ENCODE results near the gene ANKRD13B.

The ANKRD13B gene

DNA sequence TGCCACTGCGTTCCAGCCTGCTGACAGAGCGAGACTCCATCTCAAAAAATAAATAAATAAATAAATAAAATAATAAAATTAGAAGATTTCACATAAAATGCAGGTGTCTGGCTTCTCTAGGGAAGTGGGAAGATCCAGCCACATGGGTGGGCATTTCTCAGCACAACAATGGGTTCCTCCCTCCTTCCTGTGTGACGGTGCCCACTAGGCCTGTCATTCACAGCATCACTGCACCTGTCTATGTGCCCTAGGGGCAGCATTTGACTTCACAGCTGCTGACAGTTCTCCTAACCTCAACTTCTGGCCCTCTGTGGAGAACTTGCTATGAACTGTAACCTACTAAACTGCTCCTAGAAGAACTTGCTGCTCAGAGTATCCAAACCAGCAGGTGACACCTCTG, 29.1 kb upstream of the ANKRD13B start:
- TF ChIP-seq, protein P1, sequence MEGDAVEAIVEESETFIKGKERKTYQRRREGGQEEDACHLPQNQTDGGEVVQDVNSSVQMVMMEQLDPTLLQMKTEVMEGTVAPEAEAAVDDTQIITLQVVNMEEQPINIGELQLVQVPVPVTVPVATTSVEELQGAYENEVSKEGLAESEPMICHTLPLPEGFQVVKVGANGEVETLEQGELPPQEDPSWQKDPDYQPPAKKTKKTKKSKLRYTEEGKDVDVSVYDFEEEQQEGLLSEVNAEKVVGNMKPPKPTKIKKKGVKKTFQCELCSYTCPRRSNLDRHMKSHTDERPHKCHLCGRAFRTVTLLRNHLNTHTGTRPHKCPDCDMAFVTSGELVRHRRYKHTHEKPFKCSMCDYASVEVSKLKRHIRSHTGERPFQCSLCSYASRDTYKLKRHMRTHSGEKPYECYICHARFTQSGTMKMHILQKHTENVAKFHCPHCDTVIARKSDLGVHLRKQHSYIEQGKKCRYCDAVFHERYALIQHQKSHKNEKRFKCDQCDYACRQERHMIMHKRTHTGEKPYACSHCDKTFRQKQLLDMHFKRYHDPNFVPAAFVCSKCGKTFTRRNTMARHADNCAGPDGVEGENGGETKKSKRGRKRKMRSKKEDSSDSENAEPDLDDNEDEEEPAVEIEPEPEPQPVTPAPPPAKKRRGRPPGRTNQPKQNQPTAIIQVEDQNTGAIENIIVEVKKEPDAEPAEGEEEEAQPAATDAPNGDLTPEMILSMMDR (IDR thresholded peaks at IDR 0.05; ENCODE audit: low read depth, low read length) = no peak
- no peak for DNase-seq (ENCODE audit: extremely low read depth, low read depth)

DNA sequence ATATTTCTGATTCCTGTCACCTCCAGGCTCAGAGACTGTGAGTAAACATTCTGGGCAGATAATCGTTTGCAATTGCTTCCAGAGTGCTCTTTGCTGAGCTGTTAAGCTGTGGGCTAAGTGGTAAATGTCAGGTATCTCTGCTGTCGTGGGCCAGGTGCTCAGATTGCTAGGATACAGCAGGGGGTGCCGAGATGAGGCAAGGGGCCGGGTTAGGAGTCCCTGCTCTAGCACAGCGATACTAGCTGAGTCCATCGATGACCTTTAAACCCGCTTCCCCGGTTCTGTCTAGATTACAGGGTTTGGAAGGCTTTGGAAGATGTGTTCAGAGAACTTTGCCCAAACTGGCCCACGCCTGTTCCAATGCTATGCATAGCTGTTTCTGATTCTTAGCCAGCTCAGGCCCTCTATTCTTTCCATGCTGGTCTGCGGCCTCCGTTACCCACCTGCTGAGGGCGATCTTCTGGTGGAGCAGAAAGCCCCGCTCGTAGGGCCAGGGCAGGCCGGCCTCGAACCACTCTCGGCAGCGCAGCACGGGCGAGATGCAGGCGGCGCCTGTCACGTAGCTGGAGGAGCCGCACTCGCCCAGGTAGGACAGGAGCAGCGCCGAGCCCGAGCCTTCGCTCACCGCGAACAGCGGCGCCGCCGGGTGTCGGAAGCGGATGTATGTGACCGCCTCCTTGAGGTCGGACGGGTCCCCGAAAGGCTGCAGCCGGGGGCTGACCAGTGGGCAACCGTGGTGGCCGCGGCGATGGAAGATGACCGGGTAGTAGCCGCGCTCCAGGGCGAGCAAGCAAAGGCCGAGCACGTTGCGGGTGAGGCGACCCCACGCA, 27.1 kb upstream of the ANKRD13B start:
- TF ChIP-seq, protein P1 (IDR thresholded peaks at IDR 0.05; ENCODE audit: low read depth, low read length) = no peak
- no peak for DNase-seq (ENCODE audit: extremely low read depth, low read depth)

- DNase-seq (ENCODE audit: extremely low read depth, low read depth) = peak; percentile 27
- TF ChIP-seq, protein P1 (IDR thresholded peaks at IDR 0.05; ENCODE audit: low read depth, low read length) = no peak
Measured at GRCh38 chr17:29566473-29567303, 26.2 kb upstream of the ANKRD13B start, which contains the start of gene ABHD15. TSS of gene ABHD15 (minus strand) at chr17:29567037. CDS start at chr17:29566966, 71 bp downstream.

DNA sequence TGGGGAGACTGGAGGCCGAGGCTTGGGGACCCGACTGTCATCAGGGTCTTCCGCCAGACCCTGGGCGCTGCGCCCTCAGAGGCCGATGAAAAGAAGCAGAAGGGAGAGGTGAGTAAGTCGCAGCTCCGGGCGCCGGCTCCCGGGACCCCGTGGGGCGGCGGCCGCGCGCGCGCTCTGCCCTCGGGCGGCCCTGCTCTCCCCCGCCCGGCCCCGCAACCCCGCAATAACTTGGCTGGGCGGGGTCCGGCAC, 25.7 kb upstream of the ANKRD13B start:
- DNase-seq (ENCODE audit: extremely low read depth, low read depth) = no peak
- TF ChIP-seq, protein P1 (IDR thresholded peaks at IDR 0.05; ENCODE audit: low read depth, low read length) = no peak

DNA sequence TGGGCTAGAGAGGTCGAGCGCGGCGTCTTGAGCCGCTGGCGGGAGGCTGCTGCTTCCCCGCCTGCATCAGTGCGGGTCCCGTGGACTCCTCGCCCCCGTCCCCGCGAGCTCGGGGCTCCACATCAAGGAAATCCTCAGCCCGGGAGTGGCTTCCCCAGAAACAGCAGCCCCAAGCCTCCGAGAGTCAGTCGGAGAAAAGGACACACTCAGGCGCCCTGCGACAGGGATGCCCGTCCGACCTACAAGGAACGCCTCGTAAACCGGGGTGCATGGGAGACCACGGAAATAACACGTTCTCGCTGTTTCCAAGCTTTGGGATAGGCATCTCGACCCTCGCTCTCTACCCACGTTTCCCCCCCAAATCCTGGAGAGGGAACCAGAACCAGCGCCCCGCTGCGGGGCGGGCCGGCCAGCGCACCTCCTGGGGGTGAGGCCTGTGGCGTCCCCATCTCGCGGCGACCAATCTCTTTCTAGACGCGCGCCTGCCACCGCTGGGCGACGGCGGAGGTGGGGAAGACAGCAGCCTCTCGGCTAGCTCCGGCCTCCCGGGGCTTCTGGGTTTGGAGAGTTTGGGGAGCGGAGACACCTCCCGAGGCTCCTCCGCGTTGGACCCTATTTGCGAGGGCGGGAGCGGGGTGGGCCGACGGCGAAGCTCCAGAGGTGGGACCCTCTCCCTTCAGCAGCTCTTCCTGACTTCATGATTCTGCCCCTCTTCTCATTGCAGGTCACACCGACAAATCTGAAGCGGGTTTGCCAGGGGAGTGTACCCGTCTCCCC, 25.2 kb upstream of the ANKRD13B start:
- DNase-seq (ENCODE audit: extremely low read depth, low read depth) = no peak

DNA sequence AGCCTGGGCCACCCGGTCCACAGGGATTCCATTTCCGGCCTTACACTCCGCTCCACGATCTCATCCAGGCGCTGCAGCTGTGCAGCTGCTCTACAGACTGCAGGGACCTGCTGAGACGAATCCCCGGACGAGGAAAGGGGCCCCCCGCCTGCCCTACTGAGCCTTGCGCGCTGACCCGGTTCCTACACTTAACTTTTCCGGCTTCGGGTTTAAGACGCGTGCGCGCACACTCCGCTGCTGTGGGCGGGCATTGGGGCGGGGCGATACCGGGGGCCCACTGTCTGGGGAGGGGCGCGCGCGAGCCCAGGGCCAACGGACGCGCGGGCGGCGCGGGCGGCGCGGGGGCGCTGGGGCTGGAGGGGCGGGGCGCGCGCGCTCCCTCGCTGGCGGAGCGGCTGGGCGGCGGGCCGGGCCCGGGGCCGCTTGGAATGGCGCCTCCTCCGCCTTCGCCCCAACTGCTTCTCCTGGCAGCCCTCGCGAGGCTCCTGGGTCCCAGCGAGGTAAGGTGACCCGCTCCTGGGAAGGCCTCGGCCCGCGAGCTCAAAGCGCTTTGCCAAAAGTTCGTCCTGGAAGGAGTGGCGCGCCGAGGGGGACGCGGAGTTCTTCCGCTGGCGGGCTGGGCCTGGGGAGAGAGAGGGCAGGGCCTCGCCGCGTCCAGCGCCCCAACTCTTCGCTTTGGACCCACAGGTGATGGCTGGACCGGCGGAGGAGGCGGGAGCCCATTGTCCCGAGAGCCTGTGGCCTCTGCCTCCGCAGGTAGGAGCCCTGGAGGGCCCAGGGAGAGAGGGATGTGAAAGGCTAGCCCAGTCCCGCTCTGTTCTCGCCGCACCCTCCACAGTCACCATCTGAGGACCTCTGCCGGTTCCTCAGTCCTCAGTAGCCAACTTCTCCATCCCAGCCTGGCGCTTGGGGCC, 24.3 kb upstream of the ANKRD13B start, which contains the start of gene TP53I13:
Gene TP53I13, plus strand, starts transcription at position 371 of the 914 bp plus-strand sequence. Its CDS starts 58 bp downstream, at position 429.
- peak; percentile 49 for DNase-seq (ENCODE audit: extremely low read depth, low read depth)
- TF ChIP-seq, protein P1 (IDR thresholded peaks at IDR 0.05; ENCODE audit: low read depth, low read length) = no peak; the same call in 1 of the 2 replicates

More for the DNA sequence above, 25.2 kb upstream of the ANKRD13B start:
- TF ChIP-seq, protein P1 (IDR thresholded peaks at IDR 0.05; ENCODE audit: low read depth, low read length) = peak; percentile 44

All from AG09319 (cell line).